Subcutaneous abdominal adipose tissue (tissue), 5 donors: Measurements from ENCODE around the gene RBFOX1.

Experiments
- H3K27ac ChIP-seq: one replicate; pipeline ENCODE4 v1.7.0; 2013; ENCODE audit warnings: low read depth, mild to moderate bottlenecking, inconsistent platforms, low read length, moderate library complexity
- H3K27me3 ChIP-seq, 5 donors: one replicate each; pipeline ENCODE4 v1.7.0; 2013; ENCODE audit warnings: low read length in 5 of 5, inconsistent platforms in 1 of 5; ENCODE audit not compliant: control insufficient read depth in 5 of 5, insufficient read depth in 4 of 5
- H3K36me3 ChIP-seq, 5 donors: one replicate each; pipeline ENCODE4 v1.7.0; 2013; ENCODE audit warnings: low read length in 5 of 5; ENCODE audit not compliant: control insufficient read depth in 5 of 5, insufficient read depth in 5 of 5
- H3K4me1 ChIP-seq, 5 donors: one replicate each; pipeline ENCODE4 v1.7.0; 2013; ENCODE audit warnings: low read length in 5 of 5, mild to moderate bottlenecking in 3 of 5, moderate library complexity in 1 of 5; ENCODE audit not compliant: control insufficient read depth in 5 of 5, insufficient read depth in 5 of 5
- H3K4me3 ChIP-seq, 5 donors: one replicate each; pipeline ENCODE4 v1.7.0; 2013; ENCODE audit warnings: low read length in 5 of 5, low read depth in 1 of 5
- H3K9ac ChIP-seq, 5 donors: one replicate each; pipeline ENCODE4 v1.7.0; 2013; ENCODE audit warnings: low read length in 5 of 5, mild to moderate bottlenecking in 4 of 5, moderate library complexity in 3 of 5
- H3K9me3 ChIP-seq, 5 donors: one replicate each; pipeline ENCODE4 v1.7.0; 2013; ENCODE audit warnings: low read length in 5 of 5; ENCODE audit not compliant: control insufficient read depth in 5 of 5
- donor health status: healthy.
- donor health status: healthy.
- donor health status: healthy.
- donor health status: healthy.
- donor health status: healthy.

Gene RBFOX1

GRCh38 chr16:7550096-7550495 is 217.5 kb downstream of the RBFOX1 start:
- Histone ChIP-seq H3K27me3 (peaks cover 0 to 3% (median 0%) of the 10 kb centered on the region in 5 donors), H3K9ac (no peak overlapping the region), H3K4me3 (no peak overlapping the region), H3K36me3 (no peaks in the 10 kb centered on the region), H3K4me1 (no peaks in the 10 kb centered on the region), H3K9me3 (no peaks in the 10 kb centered on the region), H3K27ac (no peak overlapping the region)

- no peak overlapping the region for H3K27ac ChIP-seq
These were observed 222.8 kb downstream of the RBFOX1 start for GRCh38 chr16:7555459-7555858.

GRCh38 chr16:7561908-7562405 is 229.3 kb downstream of the RBFOX1 start:
- Histone ChIP-seq H3K4me3 (no peak overlapping the region), H3K27me3 (no peaks in the 10 kb centered on the region), H3K27ac (no peak overlapping the region), H3K36me3 (no peaks in the 10 kb centered on the region), H3K4me1 (no peaks in the 10 kb centered on the region), H3K9ac (no peak overlapping the region), H3K9me3 (peaks cover 0 to 6% (median 3%) of the 10 kb centered on the region in 5 donors)

More at GRCh38 chr16:7555459-7555858, 222.8 kb downstream of the RBFOX1 start:
- Histone ChIP-seq H3K4me1 (no peaks in the 10 kb centered on the region), H3K9ac (no peak overlapping the region), H3K36me3 (no peaks in the 10 kb centered on the region), H3K9me3 (peaks cover 0 to 3% (median 0%) of the 10 kb centered on the region in 5 donors), H3K4me3 (no peak overlapping the region), H3K27me3 (no peaks in the 10 kb centered on the region)

GRCh38 chr16:7566360-7566759 is 233.7 kb downstream of the RBFOX1 start:
- H3K4me1 ChIP-seq: no peaks in the 10 kb centered on the region
- H3K27me3 ChIP-seq: no peaks in the 10 kb centered on the region
- H3K36me3 ChIP-seq: no peaks in the 10 kb centered on the region
- H3K4me3 ChIP-seq: no peak overlapping the region
- H3K9me3 ChIP-seq: peaks cover 0 to under 1% (median 0%) of the 10 kb centered on the region in 5 donors
- no peak overlapping the region for H3K27ac ChIP-seq
- no peak overlapping the region for H3K9ac ChIP-seq

GRCh38 chr16:7571366-7571765 is 238.7 kb downstream of the RBFOX1 start:
- H3K27ac ChIP-seq: no peak overlapping the region
- no peak overlapping the region for H3K9ac ChIP-seq
- no peaks in the 10 kb centered on the region for H3K36me3 ChIP-seq
- H3K27me3 ChIP-seq: no peaks in the 10 kb centered on the region
- H3K4me1 ChIP-seq: no peaks in the 10 kb centered on the region
- no peak overlapping the region for H3K4me3 ChIP-seq
- no peaks in the 10 kb centered on the region for H3K9me3 ChIP-seq

GRCh38 chr16:7577588-7577987 is 244.9 kb downstream of the RBFOX1 start:
- Histone ChIP-seq H3K36me3 (no peaks in the 10 kb centered on the region), H3K27ac (no peak overlapping the region), H3K9ac (no peak overlapping the region), H3K9me3 (no peaks in the 10 kb centered on the region), H3K27me3 (no peaks in the 10 kb centered on the region), H3K4me1 (no peaks in the 10 kb centered on the region), H3K4me3 (no peak overlapping the region)

GRCh38 chr16:7579454-7579853 is 246.8 kb downstream of the RBFOX1 start:
- no peak overlapping the region for H3K4me3 ChIP-seq

GRCh38 chr16:7581175-7581574 is 248.5 kb downstream of the RBFOX1 start:
- Histone ChIP-seq H3K9me3 (no peaks in the 10 kb centered on the region), H3K27me3 (no peaks in the 10 kb centered on the region), H3K27ac (no peak overlapping the region), H3K4me3 (no peak overlapping the region), H3K4me1 (no peaks in the 10 kb centered on the region), H3K9ac (no peak overlapping the region), H3K36me3 (no peaks in the 10 kb centered on the region)

More at GRCh38 chr16:7579454-7579853, 246.8 kb downstream of the RBFOX1 start:
- Histone ChIP-seq H3K27me3 (no peaks in the 10 kb centered on the region), H3K27ac (no peak overlapping the region), H3K4me1 (no peaks in the 10 kb centered on the region), H3K9me3 (no peaks in the 10 kb centered on the region), H3K9ac (no peak overlapping the region), H3K36me3 (no peaks in the 10 kb centered on the region)

- Histone ChIP-seq H3K9me3 (no peaks in the 10 kb centered on the region), H3K4me3 (no peak overlapping the region), H3K27ac (no peak overlapping the region), H3K27me3 (no peaks in the 10 kb centered on the region), H3K9ac (no peak overlapping the region), H3K36me3 (no peaks in the 10 kb centered on the region), H3K4me1 (no peaks in the 10 kb centered on the region)
These were observed 250.8 kb downstream of the RBFOX1 start for GRCh38 chr16:7583396-7583795.

- Histone ChIP-seq H3K4me3 (no peak overlapping the region), H3K9ac (no peak overlapping the region), H3K27ac (no peak overlapping the region), H3K9me3 (no peaks in the 10 kb centered on the region), H3K36me3 (no peaks in the 10 kb centered on the region), H3K27me3 (no peaks in the 10 kb centered on the region), H3K4me1 (no peaks in the 10 kb centered on the region)
These were observed 251.9 kb downstream of the RBFOX1 start for GRCh38 chr16:7584561-7584960.

GRCh38 chr16:7585705-7586104 is 253.1 kb downstream of the RBFOX1 start:
- H3K27ac ChIP-seq: no peak overlapping the region
- H3K9ac ChIP-seq: no peak overlapping the region
- H3K4me1 ChIP-seq: peaks cover 0 to 2% (median 0%) of the 10 kb centered on the region in 5 donors
- no peaks in the 10 kb centered on the region for H3K9me3 ChIP-seq
- H3K4me3 ChIP-seq: no peak overlapping the region
- H3K36me3 ChIP-seq: no peaks in the 10 kb centered on the region
- no peaks in the 10 kb centered on the region for H3K27me3 ChIP-seq
